ENCODE data around the gene PRDX4.
A peak's percentile ranks its signal among the peaks of the same experiment; 100 is the strongest.

The PRDX4 gene

GRCh38 chrX:23667239-23668177, at the start of gene PRDX4:
PRDX4 (plus strand) TSS chrX:23667493; CDS start chrX:23667571, 78 bp downstream.
- Mint-ChIP-seq H3K36me3 (ENCODE audit: low read depth) (peaks cover 5% of the 10 kb centered on the region), H3K27ac (peak within 1 kb of the TSS; percentile 90), H3K4me1 (ENCODE audit: low read depth) (peaks cover 21% of the 10 kb centered on the region), H3K27me3 (ENCODE audit: low read depth) (no peaks in the 10 kb centered on the region), H3K4me3 (peak within 1 kb of the TSS; percentile 87), H3K9me3 (no peaks in the 10 kb centered on the region)
- DNase-seq (ENCODE audit: low spot score), result peak; percentile 72

GRCh38 chrX:23621621-23622265, 45.5 kb upstream of the PRDX4 start:
- Mint-ChIP-seq H3K36me3 (ENCODE audit: low read depth) (no peaks in the 10 kb centered on the region), H3K27me3 (ENCODE audit: low read depth) (no peaks in the 10 kb centered on the region), H3K9me3 (no peaks in the 10 kb centered on the region), H3K4me3 (no peak overlapping the region), H3K27ac (no peak overlapping the region), H3K4me1 (ENCODE audit: low read depth) (no peaks in the 10 kb centered on the region)
- no peak for DNase-seq (ENCODE audit: low spot score)

GRCh38 chrX:23623797-23624196, 43.5 kb upstream of the PRDX4 start:
- H3K36me3 Mint-ChIP-seq (ENCODE audit: low read depth), result no peaks in the 10 kb centered on the region
- no peaks in the 10 kb centered on the region for H3K9me3 Mint-ChIP-seq
- H3K4me3 Mint-ChIP-seq, result no peak overlapping the region
- no peaks in the 10 kb centered on the region for H3K4me1 Mint-ChIP-seq (ENCODE audit: low read depth)
- H3K27me3 Mint-ChIP-seq (ENCODE audit: low read depth), result no peaks in the 10 kb centered on the region
- no peak overlapping the region for H3K27ac Mint-ChIP-seq
- DNase-seq (ENCODE audit: low spot score), result no peak

- no peak overlapping the region for H3K4me3 Mint-ChIP-seq
- no peak overlapping the region for H3K27ac Mint-ChIP-seq
- no peaks in the 10 kb centered on the region for H3K27me3 Mint-ChIP-seq (ENCODE audit: low read depth)
- DNase-seq (ENCODE audit: low spot score), result no peak
- H3K9me3 Mint-ChIP-seq, result no peaks in the 10 kb centered on the region
- no peaks in the 10 kb centered on the region for H3K4me1 Mint-ChIP-seq (ENCODE audit: low read depth)
- H3K36me3 Mint-ChIP-seq (ENCODE audit: low read depth), result no peaks in the 10 kb centered on the region
Observed at GRCh38 chrX:23626651-23627050, 40.6 kb upstream of the PRDX4 start.

GRCh38 chrX:23628131-23628530, 39.2 kb upstream of the PRDX4 start:
- Mint-ChIP-seq H3K36me3 (ENCODE audit: low read depth) (no peaks in the 10 kb centered on the region), H3K9me3 (no peaks in the 10 kb centered on the region), H3K4me3 (no peak overlapping the region), H3K4me1 (ENCODE audit: low read depth) (no peaks in the 10 kb centered on the region), H3K27ac (no peak overlapping the region), H3K27me3 (ENCODE audit: low read depth) (no peaks in the 10 kb centered on the region)
- DNase-seq (ENCODE audit: low spot score), result no peak

- no peak for DNase-seq (ENCODE audit: low spot score)
- no peaks in the 10 kb centered on the region for H3K36me3 Mint-ChIP-seq (ENCODE audit: low read depth)
- H3K27me3 Mint-ChIP-seq (ENCODE audit: low read depth), result no peaks in the 10 kb centered on the region
- H3K9me3 Mint-ChIP-seq, result no peaks in the 10 kb centered on the region
- H3K27ac Mint-ChIP-seq, result no peak overlapping the region
- no peaks in the 10 kb centered on the region for H3K4me1 Mint-ChIP-seq (ENCODE audit: low read depth)
- no peak overlapping the region for H3K4me3 Mint-ChIP-seq
Observed at GRCh38 chrX:23631136-23631535, 36.2 kb upstream of the PRDX4 start.

- no peak overlapping the region for H3K4me3 Mint-ChIP-seq
- no peaks in the 10 kb centered on the region for H3K27me3 Mint-ChIP-seq (ENCODE audit: low read depth)
- no peak for DNase-seq (ENCODE audit: low spot score)
- no peaks in the 10 kb centered on the region for H3K36me3 Mint-ChIP-seq (ENCODE audit: low read depth)
- no peaks in the 10 kb centered on the region for H3K9me3 Mint-ChIP-seq
- H3K4me1 Mint-ChIP-seq (ENCODE audit: low read depth), result no peaks in the 10 kb centered on the region
- H3K27ac Mint-ChIP-seq, result no peak overlapping the region
Observed at GRCh38 chrX:23633834-23634580, 33.3 kb upstream of the PRDX4 start.

- Mint-ChIP-seq H3K4me3 (no peak overlapping the region), H3K9me3 (no peaks in the 10 kb centered on the region), H3K4me1 (ENCODE audit: low read depth) (no peaks in the 10 kb centered on the region), H3K27me3 (ENCODE audit: low read depth) (peaks cover 8% of the 10 kb centered on the region), H3K27ac (no peak overlapping the region), H3K36me3 (ENCODE audit: low read depth) (no peaks in the 10 kb centered on the region)
- DNase-seq (ENCODE audit: low spot score), result peak; percentile 29
Observed at GRCh38 chrX:23637187-23637586, 30.1 kb upstream of the PRDX4 start.

- Mint-ChIP-seq H3K9me3 (no peaks in the 10 kb centered on the region), H3K4me3 (no peak overlapping the region), H3K27ac (no peak overlapping the region), H3K36me3 (ENCODE audit: low read depth) (no peaks in the 10 kb centered on the region), H3K27me3 (ENCODE audit: low read depth) (peaks cover 13% of the 10 kb centered on the region), H3K4me1 (ENCODE audit: low read depth) (no peaks in the 10 kb centered on the region)
- no peak for DNase-seq (ENCODE audit: low spot score)
Observed at GRCh38 chrX:23643020-23643419, 24.3 kb upstream of the PRDX4 start.

- no peak for DNase-seq (ENCODE audit: low spot score)
- Mint-ChIP-seq H3K27me3 (ENCODE audit: low read depth) (peaks cover 17% of the 10 kb centered on the region), H3K4me1 (ENCODE audit: low read depth) (no peaks in the 10 kb centered on the region), H3K9me3 (no peaks in the 10 kb centered on the region), H3K4me3 (no peak overlapping the region), H3K27ac (no peak overlapping the region), H3K36me3 (ENCODE audit: low read depth) (no peaks in the 10 kb centered on the region)
Observed at GRCh38 chrX:23644744-23645143, 22.5 kb upstream of the PRDX4 start.

GRCh38 chrX:23656091-23656490, 11.2 kb upstream of the PRDX4 start:
- DNase-seq (ENCODE audit: low spot score), result no peak
- no peak overlapping the region for H3K27ac Mint-ChIP-seq
- no peaks in the 10 kb centered on the region for H3K36me3 Mint-ChIP-seq (ENCODE audit: low read depth)
- H3K4me3 Mint-ChIP-seq, result no peak overlapping the region
- H3K27me3 Mint-ChIP-seq (ENCODE audit: low read depth), result peaks cover 3% of the 10 kb centered on the region
- no peaks in the 10 kb centered on the region for H3K9me3 Mint-ChIP-seq
- no peaks in the 10 kb centered on the region for H3K4me1 Mint-ChIP-seq (ENCODE audit: low read depth)

- Mint-ChIP-seq H3K4me1 (ENCODE audit: low read depth) (peaks cover 4% of the 10 kb centered on the region), H3K27ac (no peak overlapping the region), H3K36me3 (ENCODE audit: low read depth) (no peaks in the 10 kb centered on the region), H3K4me3 (no peak overlapping the region), H3K9me3 (no peaks in the 10 kb centered on the region), H3K27me3 (ENCODE audit: low read depth) (peaks cover 3% of the 10 kb centered on the region)
- no peak for DNase-seq (ENCODE audit: low spot score)
Observed at GRCh38 chrX:23656684-23657083, 10.6 kb upstream of the PRDX4 start.

GRCh38 chrX:23659339-23659738, 8.0 kb upstream of the PRDX4 start:
- DNase-seq (ENCODE audit: low spot score), result no peak
- Mint-ChIP-seq H3K4me3 (no peak overlapping the region), H3K36me3 (ENCODE audit: low read depth) (no peaks in the 10 kb centered on the region), H3K4me1 (ENCODE audit: low read depth) (peaks cover 15% of the 10 kb centered on the region), H3K9me3 (no peaks in the 10 kb centered on the region), H3K27ac (no peak overlapping the region), H3K27me3 (ENCODE audit: low read depth) (peaks cover 3% of the 10 kb centered on the region)
